Stimulated activated CD4-positive, alpha-beta T cell treated with anti-CD3 and anti-CD28 coated beads, Interleukin-2, amount 100 ng/mL, for 48 hours (primary cell): ENCODE results near the gene GPR27.
A peak's percentile ranks its signal among the peaks of the same experiment; 100 is the strongest.

ENCODE experiments used
- DNase-seq, 2 donors: peaks; one replicate each; pipeline ENCODE4 v3.0.0-alpha.2; 2020

GPR27 gene, protein sequence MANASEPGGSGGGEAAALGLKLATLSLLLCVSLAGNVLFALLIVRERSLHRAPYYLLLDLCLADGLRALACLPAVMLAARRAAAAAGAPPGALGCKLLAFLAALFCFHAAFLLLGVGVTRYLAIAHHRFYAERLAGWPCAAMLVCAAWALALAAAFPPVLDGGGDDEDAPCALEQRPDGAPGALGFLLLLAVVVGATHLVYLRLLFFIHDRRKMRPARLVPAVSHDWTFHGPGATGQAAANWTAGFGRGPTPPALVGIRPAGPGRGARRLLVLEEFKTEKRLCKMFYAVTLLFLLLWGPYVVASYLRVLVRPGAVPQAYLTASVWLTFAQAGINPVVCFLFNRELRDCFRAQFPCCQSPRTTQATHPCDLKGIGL

GRCh38 chr3:71753701-71754609, at the start of gene GPR27:
TSS of gene GPR27 (plus strand) at chr3:71753855. CDS start at chr3:71754050, 195 bp downstream.
- peak in 1 of 2 donors; percentile 23 for DNase-seq

DNA sequence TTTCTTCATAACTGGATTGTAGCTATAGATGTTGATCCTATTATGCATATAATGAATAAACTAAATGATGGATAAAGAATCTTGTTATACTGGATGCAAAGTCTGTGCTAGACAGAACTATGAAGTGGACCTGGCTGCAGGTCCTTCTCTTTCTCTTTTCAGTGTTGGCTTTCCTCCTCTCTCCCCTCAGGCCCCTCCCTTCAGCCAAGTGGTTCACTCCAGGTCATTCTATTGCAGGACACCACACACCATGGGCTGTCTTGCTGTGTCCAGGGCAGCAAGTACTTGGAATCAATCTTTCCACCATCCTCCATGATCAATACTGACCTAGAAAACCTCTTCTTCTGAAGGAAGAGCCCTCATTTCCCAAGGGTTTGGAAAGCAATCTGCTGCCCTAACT, 48.7 kb upstream of the GPR27 start:
- DNase-seq, result no peak

GRCh38 chr3:71705681-71706080, 48.0 kb upstream of the GPR27 start:
- no peak for DNase-seq

- no peak for DNase-seq
Observed at GRCh38 chr3:71707595-71707994, 46.1 kb upstream of the GPR27 start.

- DNase-seq, result no peak
Observed at GRCh38 chr3:71708476-71709105, 45.1 kb upstream of the GPR27 start.

- DNase-seq, result no peak
Observed at GRCh38 chr3:71709908-71710511, 43.6 kb upstream of the GPR27 start.

GRCh38 chr3:71710906-71711494, 42.7 kb upstream of the GPR27 start:
- DNase-seq, result no peak

- DNase-seq, result no peak
Observed at GRCh38 chr3:71713041-71713440, 40.6 kb upstream of the GPR27 start.

DNA sequence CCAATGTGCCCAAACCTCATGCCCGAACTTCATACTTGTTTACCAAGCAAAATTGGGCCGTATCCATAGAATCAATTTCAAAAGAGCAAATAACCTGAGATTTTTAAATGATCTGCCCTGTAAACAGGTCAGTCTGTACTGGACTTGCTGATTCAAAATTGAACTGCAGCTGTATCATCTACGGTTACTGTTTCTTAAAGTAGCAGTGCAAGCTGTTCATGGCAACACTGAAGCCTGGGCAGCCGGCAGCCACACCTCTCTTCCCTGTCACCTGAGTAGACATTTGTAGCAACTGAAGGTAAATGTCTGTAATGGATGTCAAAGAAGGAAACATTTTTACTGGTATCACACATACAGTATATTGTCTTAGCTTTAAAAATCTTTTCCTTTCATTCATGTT, 39.1 kb upstream of the GPR27 start:
- DNase-seq, result no peak

- no peak for DNase-seq
Observed at GRCh38 chr3:71718072-71718471, 35.6 kb upstream of the GPR27 start.

- no peak for DNase-seq
Observed at GRCh38 chr3:71721002-71721401, 32.7 kb upstream of the GPR27 start.

DNA sequence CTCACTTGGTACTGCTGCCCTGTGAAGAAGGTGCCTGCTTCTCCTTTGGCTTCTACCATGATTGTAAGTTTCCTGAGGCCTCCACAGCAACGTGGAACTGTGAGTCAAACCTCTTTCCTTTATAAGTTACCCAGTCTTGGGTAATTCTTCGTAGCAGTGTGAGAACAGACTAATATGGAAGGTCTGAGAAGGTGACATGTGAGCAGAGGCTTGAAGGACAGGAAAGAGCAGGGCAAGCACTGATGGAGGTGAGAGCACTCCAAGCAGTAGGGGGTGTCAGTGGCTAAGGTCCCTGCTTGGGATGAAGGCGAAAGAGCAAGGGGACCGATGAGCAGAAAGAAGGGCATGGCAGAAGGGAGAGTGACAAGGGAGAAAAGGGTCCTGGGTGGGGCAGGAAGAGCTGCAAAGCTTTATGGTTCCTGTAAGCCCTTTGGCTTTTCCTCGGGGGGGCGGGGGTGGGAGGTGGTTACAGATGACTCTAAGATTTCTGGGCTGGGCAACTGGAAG, 32.0 kb upstream of the GPR27 start:
- DNase-seq, result no peak

GRCh38 chr3:71722693-71723092, 31.0 kb upstream of the GPR27 start:
- no peak for DNase-seq

- DNase-seq, result no peak
Observed at GRCh38 chr3:71723452-71724170, 30.0 kb upstream of the GPR27 start.

DNA sequence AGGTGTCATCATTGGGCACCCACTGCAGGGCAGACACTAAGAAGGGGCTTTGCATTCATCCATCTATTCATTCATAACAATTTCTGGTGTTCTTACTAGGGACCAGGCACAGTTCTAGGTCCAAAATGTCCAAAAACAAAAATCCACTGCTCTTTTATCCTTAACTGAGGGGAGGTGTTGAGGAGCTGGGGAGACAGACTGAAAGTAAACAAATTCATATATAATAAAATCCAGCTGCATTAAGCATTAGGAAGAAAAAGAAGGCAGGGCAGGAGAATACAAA, 29.5 kb upstream of the GPR27 start:
- no peak for DNase-seq

GRCh38 chr3:71724584-71725270, 28.9 kb upstream of the GPR27 start:
- DNase-seq, result peak in 1 of 2 donors; percentile 37

- peak in 1 of 2 donors; percentile 34 for DNase-seq
Observed at GRCh38 chr3:71725271-71725991, 28.2 kb upstream of the GPR27 start, which contains the start of gene EIF4E3. TSS of gene EIF4E3 (minus strand) at chr3:71725402. CDS start at chr3:71725367, 35 bp downstream.

- no peak for DNase-seq
Observed at GRCh38 chr3:71726146-71726545, 27.5 kb upstream of the GPR27 start.

DNA sequence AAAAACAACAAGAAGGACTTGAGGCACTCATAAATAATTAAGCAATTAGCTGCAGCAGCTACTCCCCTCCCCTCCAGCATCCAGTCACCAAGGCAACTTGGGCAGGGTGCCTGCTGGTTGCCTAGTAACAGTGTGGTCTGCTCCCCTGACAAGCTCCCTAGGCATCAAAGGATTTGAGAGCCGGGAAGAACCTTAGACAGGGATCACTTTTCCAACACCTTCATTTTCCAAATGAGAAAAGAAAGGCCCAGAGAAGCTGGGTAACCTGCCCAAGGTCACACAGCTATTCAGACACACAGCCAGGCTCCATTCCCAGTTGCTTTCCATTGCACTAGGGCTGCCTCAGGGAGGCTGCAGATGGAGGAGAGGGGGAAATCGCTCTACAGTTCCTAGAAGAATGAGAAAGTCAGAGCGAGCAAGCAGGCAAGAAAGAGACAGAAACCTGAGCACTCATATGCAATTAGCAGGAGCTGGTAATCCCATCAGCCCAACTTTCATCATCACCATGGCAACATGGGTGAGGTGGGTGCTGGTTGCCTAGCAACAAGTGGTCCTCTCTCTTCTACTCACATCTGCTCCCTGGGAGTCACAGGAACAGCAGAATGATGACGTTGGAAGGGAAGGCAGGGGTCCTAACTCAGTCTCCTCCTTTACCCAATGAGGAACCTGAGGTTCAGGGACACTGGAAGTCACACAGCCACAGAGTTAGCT, 24.9 kb upstream of the GPR27 start:
- DNase-seq, result no peak

GRCh38 chr3:71732637-71733036, 21.0 kb upstream of the GPR27 start:
- no peak for DNase-seq
